NCI-H2196 treated with DMSO at 0.1 percent for 48 hours (cell line): Measurements from ENCODE around the gene SLC7A7.
"Not testable (repeated sequence)": the region's sequence is repeated elsewhere in the genome, so short reads cannot be mapped to it uniquely, and the experiment has no call there.

Source experiments
- DNase-seq: peaks from one replicate; lab custom pipeline; 2025; ENCODE audit not compliant: unreplicated experiment; lab: John Stamatoyannopoulos, UW

SLC7A7 gene

DNA sequence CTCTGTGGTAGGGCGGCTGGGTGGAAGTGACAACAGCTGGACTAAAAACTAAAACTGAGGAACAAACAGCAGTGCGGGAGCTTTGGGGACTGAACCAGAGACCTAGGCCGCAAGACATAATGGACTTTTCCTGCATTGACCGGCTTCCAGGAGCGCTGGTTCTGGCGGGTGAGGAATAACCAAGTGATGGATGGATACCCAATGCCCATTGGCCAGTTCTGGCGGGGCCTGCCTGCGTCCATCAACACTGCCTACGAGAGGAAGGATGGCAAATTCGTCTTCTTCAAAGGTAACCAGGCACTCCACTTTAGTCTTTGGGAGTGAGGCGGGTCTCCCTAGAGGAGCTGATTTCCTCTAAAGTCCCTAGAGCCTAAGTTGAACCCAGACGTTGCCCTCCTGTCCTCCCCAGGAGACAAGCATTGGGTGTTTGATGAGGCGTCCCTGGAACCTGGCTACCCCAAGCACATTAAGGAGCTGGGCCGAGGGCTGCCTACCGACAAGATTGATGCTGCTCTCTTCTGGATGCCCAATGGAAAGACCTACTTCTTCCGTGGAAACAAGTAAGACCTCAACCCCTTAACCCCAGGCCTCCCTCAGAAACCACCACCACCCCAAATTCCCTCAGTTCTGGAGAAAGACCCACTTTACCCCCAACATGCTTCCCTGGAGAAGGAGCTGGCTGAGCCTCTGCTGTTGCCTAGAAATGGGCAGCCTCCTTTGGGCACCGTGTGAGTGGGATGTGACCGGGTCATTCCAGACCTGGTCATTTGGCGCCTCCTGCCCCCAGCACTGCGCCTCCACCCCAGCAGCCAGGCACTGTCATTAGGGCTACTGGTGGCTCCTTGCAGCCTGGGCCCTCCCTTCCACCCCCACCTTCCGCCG lies 29.2 kb upstream of the SLC7A7 start:
- no peak for DNase-seq

DNA sequence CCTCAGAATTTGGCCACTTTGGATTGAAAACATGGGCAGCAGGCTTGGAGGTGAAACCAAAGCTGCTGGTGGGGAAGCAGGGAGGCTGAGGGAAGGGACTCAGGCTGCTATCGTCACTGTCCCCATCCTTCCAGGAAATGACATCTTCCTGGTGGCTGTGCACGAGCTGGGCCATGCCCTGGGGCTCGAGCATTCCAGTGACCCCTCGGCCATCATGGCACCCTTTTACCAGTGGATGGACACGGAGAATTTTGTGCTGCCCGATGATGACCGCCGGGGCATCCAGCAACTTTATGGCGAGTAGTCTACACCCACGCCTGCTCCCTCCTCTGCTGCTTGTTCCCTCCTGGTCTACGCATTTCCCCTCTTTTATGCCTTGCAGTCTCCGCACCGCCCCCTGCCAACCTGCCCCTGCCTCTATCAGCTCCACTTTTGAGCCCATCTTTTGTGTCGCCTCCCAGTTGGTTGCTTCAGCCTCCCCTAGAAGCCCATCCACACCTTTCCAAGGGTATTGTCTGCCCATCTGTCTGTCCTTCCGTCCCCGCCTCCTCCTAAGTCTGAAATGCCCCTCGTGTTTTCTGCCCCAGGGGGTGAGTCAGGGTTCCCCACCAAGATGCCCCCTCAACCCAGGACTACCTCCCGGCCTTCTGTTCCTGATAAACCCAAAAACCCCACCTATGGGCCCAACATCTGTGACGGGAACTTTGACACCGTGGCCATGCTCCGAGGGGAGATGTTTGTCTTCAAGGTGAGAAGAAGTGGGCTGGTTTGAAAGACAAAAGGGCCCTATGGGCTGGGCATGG lies 28.1 kb upstream of the SLC7A7 start:
- DNase-seq = no peak

DNA sequence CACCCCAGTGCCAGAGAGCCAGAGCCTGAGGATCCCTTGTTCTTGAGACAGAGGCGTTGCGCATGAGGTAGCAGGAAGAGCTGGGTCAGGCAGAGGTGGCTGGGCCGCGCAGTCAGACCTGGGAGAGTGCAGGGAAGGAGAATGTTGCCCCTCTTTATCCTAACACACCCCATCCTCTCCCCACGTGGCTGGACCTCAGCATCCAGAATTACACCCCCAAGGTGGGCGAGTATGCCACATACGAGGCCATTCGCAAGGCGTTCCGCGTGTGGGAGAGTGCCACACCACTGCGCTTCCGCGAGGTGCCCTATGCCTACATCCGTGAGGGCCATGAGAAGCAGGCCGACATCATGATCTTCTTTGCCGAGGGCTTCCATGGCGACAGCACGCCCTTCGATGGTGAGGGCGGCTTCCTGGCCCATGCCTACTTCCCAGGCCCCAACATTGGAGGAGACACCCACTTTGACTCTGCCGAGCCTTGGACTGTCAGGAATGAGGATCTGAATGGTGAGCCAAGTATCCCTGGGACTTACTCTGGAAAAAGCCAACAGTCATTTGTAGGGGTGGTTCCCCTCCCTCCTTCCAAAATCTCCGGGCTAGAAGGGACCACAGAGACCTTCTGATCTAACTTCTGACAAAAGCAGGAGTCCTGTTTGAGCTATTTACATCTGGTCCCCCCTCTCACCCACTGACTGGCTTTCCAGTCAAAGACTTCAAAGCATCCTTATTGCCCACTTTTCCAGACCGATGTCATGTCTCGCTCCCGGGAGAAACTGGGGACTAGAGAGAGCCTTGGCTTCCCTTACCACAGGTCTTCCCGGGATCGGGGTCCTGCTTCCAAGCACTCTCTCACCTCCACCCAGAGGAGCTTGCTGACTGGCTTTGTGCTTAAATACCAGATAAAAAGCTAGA lies 27.2 kb upstream of the SLC7A7 start:
- DNase-seq = no peak

DNA sequence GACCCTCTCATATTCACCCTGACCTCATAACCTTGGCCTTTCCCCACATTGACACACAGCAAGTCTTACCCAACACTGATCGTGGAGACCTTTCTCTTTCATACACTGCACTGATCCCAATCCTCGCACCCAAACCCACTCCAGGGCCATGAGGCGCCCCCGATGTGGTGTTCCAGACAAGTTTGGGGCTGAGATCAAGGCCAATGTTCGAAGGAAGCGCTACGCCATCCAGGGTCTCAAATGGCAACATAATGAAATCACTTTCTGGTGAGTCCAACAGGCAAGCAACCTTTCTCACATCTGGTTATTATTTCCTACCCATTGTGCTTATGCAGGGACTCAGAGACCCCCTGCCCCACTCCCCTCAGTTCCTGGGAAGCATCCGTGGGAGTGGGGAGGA lies 26.5 kb upstream of the SLC7A7 start:
- DNase-seq = no peak

DNA sequence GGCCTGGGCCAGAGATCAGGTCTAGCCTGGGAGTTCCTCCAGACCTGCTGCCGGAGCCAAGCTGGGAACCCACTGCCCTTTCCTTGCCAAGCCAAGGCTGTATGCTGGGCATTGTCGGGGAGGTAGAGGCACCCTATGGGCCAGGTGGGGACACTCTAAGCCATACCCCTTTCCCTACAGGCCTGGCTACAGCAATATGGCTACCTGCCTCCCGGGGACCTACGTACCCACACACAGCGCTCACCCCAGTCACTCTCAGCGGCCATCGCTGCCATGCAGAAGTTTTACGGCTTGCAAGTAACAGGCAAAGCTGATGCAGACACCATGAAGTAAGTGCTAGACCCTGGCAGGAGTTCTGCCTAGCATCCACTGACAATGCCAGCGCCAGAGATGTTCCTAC lies 26.1 kb upstream of the SLC7A7 start:
- no peak for DNase-seq

GRCh38 chr14:22839159-22839779 lies 24.0 kb upstream of the SLC7A7 start:
- DNase-seq = no peak

DNA sequence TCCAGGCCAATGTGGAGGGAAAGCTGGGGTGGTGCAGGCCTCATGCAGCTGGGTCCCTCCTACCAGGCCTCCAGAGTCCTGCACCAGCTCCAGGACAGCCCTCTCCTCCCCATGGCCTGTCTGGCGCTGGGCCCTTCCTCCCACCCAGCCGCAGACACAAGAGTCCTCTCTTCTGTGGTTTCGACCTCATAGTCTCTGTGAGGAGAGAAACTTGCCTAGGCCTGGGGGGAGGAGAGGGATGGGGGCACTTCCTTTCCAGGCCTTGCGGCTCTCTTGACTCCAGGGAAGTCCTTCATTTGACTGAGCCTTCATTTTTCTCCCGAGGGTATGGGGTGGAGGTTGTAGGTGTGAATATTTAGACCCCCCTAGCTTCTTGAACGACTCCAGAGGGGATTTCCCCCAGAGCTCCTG lies 23.4 kb upstream of the SLC7A7 start:
- DNase-seq = no peak

GRCh38 chr14:22837750-22838538 lies 22.7 kb upstream of the SLC7A7 start:
- no peak for DNase-seq

DNA sequence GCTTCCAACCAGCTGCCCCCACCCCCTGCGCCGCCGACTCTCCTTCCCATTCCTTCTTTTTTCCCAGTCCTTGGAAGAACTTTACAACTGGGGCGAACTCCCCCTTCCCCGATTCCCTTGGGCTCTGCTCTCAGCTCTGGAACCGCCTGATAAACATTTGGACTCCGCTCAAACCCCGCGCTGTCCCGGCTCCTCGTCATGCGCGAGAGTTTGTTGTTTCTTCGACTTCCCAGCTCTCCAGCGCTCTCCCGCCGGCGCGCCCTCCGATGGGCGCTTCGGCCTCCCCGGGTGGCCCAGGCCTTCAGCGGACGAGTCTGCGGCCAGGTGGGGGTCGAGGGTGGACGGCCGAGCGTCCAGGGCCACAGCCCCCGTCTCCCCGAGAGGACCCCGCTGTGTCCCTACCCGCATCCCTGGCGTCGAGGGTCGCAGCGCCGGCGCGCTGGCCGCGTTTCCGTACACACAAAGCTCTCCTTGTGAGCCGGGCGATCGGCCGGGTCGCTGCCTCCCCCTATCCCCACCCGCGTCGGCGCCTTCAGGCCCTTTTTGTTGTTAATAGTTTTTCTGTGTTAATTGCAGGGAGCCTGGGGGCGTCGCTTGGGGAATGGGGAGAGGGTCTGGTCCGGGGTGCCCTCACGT lies 22.0 kb upstream of the SLC7A7 start:
- no peak for DNase-seq

GRCh38 chr14:22836301-22837113 lies 21.3 kb upstream of the SLC7A7 start, which contains the start of gene MMP14:
MMP14 (plus strand) TSS chr14:22836585; CDS start chr14:22836818, 233 bp downstream.
- no peak for DNase-seq

GRCh38 chr14:22835505-22835904 lies 20.3 kb upstream of the SLC7A7 start:
- no peak for DNase-seq

GRCh38 chr14:22830443-22831010 lies 15.3 kb upstream of the SLC7A7 start:
- no peak for DNase-seq

GRCh38 chr14:22829661-22830442 lies 14.6 kb upstream of the SLC7A7 start, which contains the start of gene MRPL52:
MRPL52 (plus strand) TSS chr14:22829887; CDS start chr14:22829913, 26 bp downstream.
- peak; percentile 78 for DNase-seq

DNA sequence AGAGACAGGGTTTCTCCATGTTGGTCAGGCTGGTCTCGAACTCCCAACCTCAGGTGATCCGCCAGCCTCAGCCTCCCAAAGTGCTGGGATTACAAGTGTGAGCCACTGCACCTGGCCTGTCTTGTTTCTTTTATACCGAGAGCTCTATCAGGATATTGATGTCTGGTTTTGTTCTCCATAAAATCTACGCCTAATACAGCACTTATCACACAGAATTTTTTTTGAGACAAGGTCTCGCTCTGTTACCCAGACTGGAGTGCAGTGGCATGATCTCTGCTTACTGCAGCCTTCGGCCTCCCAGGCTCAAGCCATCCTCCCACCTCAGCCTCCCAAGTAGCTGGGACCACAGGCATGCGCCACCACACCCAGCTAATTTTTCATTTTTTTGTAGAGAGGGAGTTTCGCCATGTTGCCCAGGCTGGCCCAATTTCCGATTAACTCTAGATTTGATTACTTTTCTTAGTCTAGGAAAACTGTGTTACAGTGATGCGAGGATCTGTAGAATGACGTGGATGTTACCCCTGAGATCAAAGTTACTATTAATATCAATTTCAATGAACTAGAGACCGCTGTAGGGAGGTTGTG lies 13.9 kb upstream of the SLC7A7 start:
- DNase-seq = not testable (repeated sequence)

DNA sequence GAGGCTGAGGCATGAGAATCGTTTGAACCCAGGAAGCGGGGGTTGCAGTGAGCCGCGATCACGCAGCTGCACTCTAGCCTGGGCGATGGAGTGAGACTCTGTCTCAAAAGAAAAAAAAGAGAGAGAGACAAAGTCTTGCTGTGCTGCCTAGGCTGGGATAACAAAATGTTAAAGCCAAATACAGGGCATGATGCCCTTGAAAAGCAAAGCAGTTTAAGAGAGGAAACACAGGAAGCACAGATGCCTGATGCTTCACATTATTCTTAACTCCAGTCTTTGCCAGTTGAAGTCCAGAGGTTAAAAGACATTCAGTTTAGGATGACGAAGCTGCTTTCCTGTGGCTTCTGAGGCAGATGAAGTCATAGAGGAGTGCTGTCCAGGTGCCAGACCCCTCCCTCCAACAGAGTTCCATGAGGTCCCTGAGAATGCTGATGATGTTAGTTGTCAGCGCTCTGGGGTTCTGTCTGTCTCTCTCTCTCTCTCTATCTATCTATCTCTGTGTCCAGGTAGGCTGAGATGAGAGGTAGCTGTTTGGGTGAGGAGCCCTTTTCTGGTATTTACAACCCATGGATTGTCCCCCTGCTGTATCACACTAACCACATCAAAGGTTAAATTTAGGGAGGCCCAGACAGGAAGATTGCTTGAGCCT lies 9.6 kb upstream of the SLC7A7 start:
- no peak for DNase-seq

DNA sequence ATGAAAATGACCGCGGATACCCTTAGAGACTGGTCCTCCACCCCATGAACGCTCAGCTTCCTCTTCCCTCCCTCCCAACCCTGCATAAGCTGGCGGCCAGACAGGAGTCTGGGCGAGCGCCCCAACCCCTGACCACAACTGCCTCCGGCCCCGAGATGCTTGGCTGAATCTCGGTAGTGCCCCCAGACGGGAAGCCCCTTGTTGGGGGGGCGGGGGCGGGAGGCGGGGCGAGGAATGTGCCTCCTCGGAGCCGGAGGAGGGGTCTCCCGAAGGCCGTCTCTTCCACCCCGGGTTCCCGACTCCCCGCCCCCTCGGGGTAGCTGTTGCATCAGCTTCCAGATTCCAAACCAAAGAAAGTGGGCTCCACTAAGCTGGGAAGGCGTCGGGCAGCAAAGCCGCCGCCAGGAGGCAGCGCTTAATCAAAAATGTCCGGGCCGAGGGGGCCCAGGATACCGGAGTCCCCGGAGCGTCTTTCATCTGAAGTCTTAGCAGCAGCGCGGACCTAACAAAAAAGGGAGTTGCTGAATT lies 7.4 kb upstream of the SLC7A7 start:
- DNase-seq = no peak
